ENCODE measurements around the gene GARS1.
"Not testable (repeated sequence)": the region's sequence is repeated elsewhere in the genome, so short reads cannot be mapped to it uniquely, and the experiment has no call there.

GARS1 gene

GRCh38 chr7:30575910-30576309 lies 18.8 kb upstream of the GARS1 start:
- DNase-seq: no peak

GRCh38 chr7:30583181-30583580 lies 11.5 kb upstream of the GARS1 start:
- DNase-seq: no peak

DNA sequence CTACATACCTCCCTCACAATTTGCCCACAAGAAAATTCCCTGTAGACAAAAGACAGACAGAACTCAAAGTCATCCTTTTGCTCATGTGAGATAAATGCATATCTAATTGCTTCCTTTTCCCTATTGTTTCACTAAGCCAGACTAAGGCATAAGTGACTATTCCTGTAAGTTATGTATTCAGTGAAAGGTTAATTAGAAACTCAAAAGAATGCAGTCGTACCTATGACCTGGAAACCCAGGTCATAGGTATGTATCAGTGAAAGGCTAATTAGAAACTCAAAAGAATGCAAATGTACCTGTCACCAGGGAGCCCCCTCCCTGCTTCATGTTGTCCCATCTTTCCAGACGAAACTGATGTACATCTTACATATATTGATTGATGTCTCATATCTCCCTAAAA lies 10.3 kb upstream of the GARS1 start:
- no peak for DNase-seq

DNA sequence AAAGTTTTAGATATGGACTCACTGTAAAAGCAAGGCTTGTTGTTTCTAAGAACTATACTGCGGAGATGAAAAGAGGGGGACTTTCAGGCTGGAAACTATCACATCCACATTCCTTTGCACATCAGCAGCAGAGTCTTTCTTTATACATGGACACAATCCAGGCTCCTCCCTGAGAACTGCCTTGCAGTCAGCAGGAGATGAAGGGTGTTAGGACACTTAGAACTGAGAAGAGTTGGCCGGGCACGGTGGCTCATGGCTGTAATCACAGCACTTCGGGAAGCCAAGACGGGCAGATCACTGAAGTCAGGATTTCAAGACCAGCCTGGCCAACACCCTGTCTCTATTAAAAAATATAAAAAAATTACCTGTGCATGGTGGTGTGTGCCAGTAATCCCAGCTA lies 9.7 kb upstream of the GARS1 start:
- no peak for DNase-seq

DNA sequence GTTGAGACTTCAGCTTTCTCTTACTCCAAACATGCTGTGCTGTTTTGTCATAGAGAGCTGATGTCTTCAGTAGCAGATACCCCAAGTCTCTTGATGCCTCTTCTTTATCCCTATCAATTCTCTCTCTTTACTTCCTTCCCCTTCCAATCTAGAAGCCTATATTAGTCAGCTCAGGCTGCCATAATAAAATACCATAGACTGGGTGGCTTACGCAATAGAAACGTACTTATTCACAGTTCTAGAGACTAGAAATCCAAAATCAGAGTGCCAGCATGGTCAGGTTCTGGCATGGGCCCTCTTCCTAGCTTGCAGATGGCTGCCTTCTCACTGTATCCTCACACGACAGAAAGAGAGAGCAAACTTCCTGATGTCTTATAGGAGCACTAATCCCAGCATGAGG lies 9.0 kb upstream of the GARS1 start:
- no peak for DNase-seq

GRCh38 chr7:30587547-30587946 lies 7.1 kb upstream of the GARS1 start:
- DNase-seq: not testable (repeated sequence)

DNA sequence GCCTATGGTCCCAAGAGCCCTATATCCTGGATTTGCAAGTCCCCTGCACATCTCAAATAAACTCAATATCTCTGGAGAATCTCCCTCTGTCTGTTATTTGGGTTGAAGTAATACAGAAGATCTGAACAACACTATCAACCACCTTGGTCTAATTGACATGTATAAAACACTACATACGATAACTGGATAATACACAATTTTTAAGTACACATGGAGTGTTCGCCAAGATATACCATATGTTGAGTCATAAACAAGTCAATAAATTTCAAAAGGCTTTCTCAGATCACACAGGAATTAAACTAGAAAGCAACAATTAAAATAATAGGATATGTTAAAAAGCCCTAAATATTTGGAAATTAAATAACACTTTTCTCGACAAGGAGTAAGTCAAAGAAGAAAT lies 5.6 kb upstream of the GARS1 start:
- DNase-seq: no peak

GRCh38 chr7:30594048-30594539 lies 584 bp upstream of the GARS1 start:
- DNase-seq: no peak

- no peak for DNase-seq
These were observed 847 bp downstream of the GARS1 start for GRCh38 chr7:30595436-30596013.

DNA sequence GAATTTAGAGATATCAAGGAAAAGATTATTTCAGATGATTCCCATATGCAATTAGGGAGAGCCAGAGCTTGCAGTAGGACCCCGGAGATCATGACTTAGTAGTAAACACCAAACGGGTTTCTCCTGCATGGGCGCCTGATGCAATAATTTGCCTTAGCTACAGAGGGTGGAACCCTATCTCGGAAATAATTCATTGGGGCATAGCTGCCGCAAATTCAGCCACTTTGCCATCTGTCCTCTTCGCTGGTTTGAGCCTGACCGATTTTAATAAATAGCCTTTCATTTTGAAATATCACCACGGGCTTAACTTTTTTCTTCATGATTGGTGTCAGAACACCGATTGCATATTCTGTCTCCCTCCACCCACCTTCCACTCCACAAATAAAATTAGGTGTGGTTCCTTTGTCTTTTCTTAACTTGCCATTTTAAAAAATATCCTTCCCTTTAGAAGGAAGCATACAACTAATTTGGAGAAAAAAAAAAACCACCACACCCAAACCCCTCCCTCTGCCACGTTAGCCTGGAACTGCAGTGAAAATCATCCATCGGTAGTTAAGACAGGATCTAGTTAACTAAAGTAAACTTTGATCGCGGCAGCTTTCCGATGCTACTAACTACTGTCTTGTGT lies 1.4 kb downstream of the GARS1 start:
- no peak for DNase-seq

DNA sequence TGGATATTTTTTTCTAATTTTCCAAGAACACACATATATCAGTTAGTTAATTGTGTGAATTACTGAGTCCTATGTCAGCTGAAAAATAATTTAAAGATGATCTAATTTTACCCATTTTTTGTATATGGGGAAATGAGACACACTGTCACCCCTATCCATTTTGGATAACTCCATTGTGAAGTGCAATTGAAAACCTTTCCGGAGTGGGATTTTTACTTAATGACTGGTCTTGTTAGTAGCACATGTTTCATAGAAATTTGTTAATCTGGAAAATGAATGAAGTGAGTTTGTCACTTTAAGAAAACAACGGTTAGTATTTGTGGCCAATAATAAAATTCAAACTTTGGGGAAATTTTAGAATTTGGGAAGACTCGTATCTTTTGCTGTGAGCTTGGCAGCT lies 2.0 kb downstream of the GARS1 start:
- DNase-seq: no peak

GRCh38 chr7:30598121-30598876 lies 3.6 kb downstream of the GARS1 start:
- DNase-seq: no peak

- DNase-seq: no peak
These were observed 10.2 kb downstream of the GARS1 start for GRCh38 chr7:30604901-30605300.

GRCh38 chr7:30605832-30606231 lies 11.2 kb downstream of the GARS1 start:
- no peak for DNase-seq

DNA sequence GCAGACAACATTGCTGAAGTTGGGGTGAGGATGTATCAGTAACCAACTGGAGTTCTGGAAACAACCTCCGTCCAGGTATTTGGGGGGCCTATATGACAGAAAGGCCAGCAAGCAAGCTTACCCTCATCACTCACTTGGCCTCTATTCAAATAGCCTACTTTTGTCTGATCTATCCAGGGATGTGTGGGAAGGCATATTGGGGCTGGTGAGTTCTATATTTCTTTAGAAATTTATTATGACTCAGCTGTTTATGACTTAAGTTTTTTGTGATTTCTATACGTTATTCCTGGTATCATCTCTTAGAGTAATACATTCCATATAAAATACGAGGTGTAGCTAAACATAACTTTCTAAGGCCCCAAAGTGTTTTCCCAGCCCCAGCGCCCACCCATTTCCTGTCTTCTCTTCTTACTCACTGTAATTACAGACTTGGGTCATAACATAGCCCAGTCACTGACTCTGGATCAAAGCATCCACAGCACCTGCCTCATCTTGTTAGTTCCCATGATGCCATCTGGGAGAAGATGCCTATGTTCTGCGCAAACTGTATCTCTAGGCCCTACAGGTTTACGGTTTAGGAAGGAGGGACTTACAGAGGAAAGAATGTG lies 18.1 kb downstream of the GARS1 start:
- DNase-seq: no peak

GRCh38 chr7:30613366-30614325 lies 19.0 kb downstream of the GARS1 start:
- DNase-seq: no peak

DNA sequence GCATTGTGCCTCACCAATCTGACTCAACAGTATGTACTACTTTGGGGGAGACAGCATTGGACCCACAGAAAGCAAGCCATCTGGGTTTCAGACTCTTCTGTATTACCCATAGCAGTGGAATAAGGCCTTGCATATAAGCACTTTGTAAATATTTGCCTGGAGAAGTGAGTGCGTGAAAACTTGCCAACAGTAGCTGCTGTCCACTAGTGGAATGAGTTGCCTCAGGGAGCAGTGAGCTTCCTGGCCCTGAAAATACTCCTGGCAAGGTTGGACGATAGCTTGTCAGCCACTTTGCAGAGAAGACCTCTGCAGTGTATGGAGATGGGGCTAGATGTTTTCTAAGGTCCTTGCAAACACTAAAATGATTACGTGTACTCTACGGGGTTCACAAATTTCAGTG lies 21.6 kb downstream of the GARS1 start:
- no peak for DNase-seq

DNA sequence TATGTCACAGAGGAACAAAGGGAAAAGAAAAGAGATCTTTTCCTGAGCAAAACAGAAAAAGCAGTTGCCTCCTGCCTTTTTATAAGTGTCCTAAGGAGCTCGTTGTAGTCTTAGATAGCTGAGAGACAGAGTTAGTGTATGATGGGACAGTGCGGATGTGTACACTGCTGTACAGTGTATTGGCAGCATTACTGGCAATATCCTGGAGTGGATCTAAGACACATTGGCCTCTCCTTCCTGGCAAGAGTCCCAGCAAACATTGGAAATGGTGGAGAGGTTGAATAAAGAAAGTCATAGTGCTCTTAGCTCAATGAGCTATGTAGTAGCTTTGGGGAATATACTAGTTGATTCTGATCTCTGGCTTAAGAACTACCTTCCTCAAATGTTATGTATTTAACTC lies 22.7 kb downstream of the GARS1 start:
- DNase-seq: no peak

DNA sequence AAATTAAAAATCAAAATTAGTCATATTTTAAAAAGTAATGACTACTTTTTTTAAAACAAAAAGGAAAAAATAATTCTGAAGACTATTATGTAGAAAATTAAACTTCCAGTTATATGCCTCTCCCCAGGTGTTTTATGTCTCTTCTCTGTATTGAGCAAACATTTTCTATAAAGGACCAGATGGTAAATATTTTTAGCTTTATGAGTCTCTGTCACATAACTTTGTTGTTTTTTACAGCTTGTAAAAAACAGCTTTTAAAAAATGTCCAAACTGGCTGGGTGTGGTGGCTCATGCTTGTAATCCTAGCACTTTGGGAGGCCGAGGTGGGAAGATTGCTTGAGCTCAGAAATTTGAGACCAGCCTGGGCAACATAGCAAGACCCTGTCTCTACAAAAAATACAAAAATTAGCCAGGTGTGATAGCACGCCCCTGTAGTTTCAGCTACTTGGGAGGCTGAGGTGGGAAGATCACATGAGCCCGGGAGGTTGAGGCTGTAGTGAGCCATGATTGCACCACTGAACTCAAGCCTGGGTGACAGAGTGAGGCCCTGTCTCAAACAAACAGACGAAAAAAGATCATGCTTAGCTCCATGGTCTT lies 23.5 kb downstream of the GARS1 start:
- no peak for DNase-seq

DNA sequence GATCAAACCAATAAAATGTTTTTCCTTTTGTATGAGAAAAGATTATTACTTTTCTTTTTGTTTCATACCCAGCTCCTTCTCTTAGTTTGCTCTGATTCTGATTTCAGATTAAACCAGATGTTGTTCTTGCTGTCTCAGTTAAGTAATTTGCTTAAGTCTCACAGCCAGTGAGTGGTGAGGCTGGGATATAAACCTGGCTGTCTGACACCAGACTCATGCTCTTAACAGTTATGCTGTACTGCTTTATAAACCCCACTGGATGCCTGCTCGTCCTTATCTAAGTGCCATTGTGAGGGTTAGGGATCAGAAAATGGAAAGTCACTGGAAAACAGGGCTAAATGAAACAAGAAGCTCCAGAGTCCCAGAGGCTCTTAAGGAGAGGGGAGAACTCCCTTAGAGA lies 24.3 kb downstream of the GARS1 start:
- no peak for DNase-seq

GRCh38 chr7:30625283-30625682 lies 30.6 kb downstream of the GARS1 start:
- DNase-seq: no peak

DNA sequence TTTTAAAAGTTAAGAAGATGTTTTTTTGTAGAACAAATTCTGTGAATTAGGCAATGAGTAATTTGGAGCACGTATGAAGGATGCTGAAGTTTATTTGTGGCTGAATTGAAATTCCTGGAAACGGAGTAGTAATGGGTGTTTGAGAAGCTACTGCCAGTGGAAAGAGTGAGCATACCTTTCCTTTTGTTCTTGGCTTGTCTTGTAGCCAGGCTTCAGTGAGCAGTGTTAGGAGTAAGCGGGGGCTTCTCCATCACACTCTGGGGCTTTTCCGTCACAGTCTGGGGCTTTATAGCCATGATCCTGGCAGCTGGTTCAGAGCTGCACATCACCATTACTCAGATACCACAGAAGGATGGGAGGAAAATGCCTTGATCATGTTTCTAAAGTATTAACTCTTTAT lies 32.3 kb downstream of the GARS1 start:
- DNase-seq: no peak

Data from NCI-H510A (cell line).